GM10248 (cell line): ENCODE data around the gene KDELR1.

Experiments used
- CTCF ChIA-PET: fragments of 300-600 bp; sonication (Branson Sonifier 250); formaldehyde crosslinking; extraction: SDS; loops from one replicate; lab custom pipeline; 2021; ENCODE audit warnings: antibody characterized with exemption; lab: Yijun Ruan, JAX
- POLR2A ChIA-PET: fragments of 350-650 bp; sonication (Branson Sonifier 250); formaldehyde crosslinking; extraction: SDS; loops from one replicate; lab custom pipeline; 2020; ENCODE audit warnings: antibody characterized with exemption; lab: Yijun Ruan, JAX
- DNase-seq: peaks from one replicate; pipeline ENCODE4 v3.0.0; 2012; ENCODE audit errors: extremely low spot score
- CTCF ChIP-seq: IDR thresholded peaks from 2 replicates; pipeline ENCODE4 v1.5.1; 2012; ENCODE audit warnings: mild to moderate bottlenecking, low read depth; ENCODE audit errors: extremely low read depth, missing control alignments, control extremely low read depth

KDELR1 gene

GRCh38 chr19:48391100-48392005, at the start of gene KDELR1:
Gene KDELR1 (minus strand): TSS chr19:48391551. CDS start chr19:48391358, 193 bp downstream.
- ChIA-PET POLR2A (interaction anchor here (0.6 to 1.8 kb wide), 5 partner anchors 10 to 1551 kb away, joined by 3 to 12 read pairs (median 3); partner anchors contain the start of genes RPL18, SPHK2, SYNGR4 and TMEM143), CTCF (interaction anchor here (0.7 to 2.4 kb wide), 27 partner anchors 10 to 201 kb away, joined by 3 to 38 read pairs (median 5); partner anchors contain the start of genes SYNGR4 and TMEM143)
- DNase-seq: peak; percentile 92
- TF ChIP-seq CTCF: peak; percentile 91

- POLR2A ChIA-PET: no interaction called here
- no peak for DNase-seq
- CTCF ChIA-PET: interaction anchor here (1.2 kb wide), 1 partner anchor 30 kb away, joined by 3 read pairs; no protein-coding TSS in a partner anchor
- TF ChIP-seq CTCF: no peak
These were observed 45.2 kb upstream of the KDELR1 start for GRCh38 chr19:48436586-48436985.

GRCh38 chr19:48433337-48433736, 42.0 kb upstream of the KDELR1 start:
- ChIA-PET CTCF (interaction anchor here (1.6 kb wide), 1 partner anchor 56 kb away, joined by 3 read pairs; no protein-coding TSS in a partner anchor), POLR2A (no interaction called here)
- TF ChIP-seq CTCF: no peak
- no peak for DNase-seq

- POLR2A ChIA-PET: no interaction called here
- DNase-seq: no peak
- CTCF ChIA-PET: interaction anchor here (0.7 to 0.9 kb wide), 2 partner anchors 14 to 16 kb away, joined by 3 read pairs; no protein-coding TSS in a partner anchor
- no peak for TF ChIP-seq CTCF
These were observed 37.3 kb upstream of the KDELR1 start for GRCh38 chr19:48428670-48429069.

- ChIA-PET CTCF (no interaction called here), POLR2A (no interaction called here)
- peak; percentile 65 for DNase-seq
- TF ChIP-seq CTCF: no peak
These were observed 33.4 kb upstream of the KDELR1 start for GRCh38 chr19:48424694-48425219.

- TF ChIP-seq CTCF: no peak
- ChIA-PET POLR2A (no interaction called here), CTCF (no interaction called here)
- no peak for DNase-seq
These were observed 30.2 kb upstream of the KDELR1 start for GRCh38 chr19:48421548-48421947.
